ENCODE measurements around the gene IL2RA.
"Not testable (repeated sequence)": the region's sequence is repeated elsewhere in the genome, so short reads cannot be mapped to it uniquely, and the experiment has no call there.

Gene IL2RA

DNA sequence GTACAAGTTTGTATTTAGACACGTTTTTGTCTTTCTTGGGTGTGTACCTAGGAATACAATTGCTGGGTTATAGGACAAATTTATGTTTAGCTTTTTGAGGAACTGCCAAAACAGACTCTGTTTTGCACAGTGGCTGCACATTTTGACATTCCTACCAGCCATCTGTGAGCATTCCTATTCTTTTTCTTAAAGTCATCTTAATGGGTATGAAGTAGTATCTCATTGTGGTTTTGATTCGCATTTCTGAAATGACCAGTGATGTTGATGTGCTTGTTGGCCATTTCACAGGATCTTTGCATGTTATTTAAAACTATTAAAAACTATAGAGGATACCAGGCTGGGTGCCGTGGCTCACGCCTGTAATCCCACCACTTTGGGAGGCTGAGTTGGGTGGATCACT lies 52.2 kb downstream of the IL2RA start:
- TF ChIP-seq, protein P1, sequence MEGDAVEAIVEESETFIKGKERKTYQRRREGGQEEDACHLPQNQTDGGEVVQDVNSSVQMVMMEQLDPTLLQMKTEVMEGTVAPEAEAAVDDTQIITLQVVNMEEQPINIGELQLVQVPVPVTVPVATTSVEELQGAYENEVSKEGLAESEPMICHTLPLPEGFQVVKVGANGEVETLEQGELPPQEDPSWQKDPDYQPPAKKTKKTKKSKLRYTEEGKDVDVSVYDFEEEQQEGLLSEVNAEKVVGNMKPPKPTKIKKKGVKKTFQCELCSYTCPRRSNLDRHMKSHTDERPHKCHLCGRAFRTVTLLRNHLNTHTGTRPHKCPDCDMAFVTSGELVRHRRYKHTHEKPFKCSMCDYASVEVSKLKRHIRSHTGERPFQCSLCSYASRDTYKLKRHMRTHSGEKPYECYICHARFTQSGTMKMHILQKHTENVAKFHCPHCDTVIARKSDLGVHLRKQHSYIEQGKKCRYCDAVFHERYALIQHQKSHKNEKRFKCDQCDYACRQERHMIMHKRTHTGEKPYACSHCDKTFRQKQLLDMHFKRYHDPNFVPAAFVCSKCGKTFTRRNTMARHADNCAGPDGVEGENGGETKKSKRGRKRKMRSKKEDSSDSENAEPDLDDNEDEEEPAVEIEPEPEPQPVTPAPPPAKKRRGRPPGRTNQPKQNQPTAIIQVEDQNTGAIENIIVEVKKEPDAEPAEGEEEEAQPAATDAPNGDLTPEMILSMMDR (conservative IDR thresholded peaks at IDR 0.05) = no peak
- TF ChIP-seq ZFX (IDR thresholded peaks at IDR 0.05) = no peak

DNA sequence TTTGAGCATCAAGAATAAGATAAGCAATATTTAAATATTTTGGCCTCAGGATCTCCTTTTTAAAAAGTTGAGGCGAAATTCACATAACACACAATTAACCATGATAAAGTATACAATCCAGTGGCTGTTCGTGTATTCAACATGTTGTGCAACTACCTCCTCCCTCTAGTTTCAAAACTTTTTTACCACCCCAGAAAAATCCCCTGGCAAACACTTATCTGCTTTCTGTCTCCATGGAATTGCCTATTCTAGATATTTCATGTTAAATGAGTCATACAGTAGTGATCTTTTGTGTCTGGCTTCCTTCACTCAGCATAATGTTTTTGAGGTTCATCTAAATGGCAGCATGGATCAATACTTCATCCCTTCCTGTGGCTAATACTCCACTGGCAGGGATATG lies 53.0 kb downstream of the IL2RA start:
- TF ChIP-seq, protein P1 (conservative IDR thresholded peaks at IDR 0.05) = no peak
- no peak for TF ChIP-seq ZFX (IDR thresholded peaks at IDR 0.05)
- no peak overlapping the region for H3K27ac ChIP-seq

More for the DNA sequence above, 52.2 kb downstream of the IL2RA start:
- no peak overlapping the region for H3K27ac ChIP-seq

DNA sequence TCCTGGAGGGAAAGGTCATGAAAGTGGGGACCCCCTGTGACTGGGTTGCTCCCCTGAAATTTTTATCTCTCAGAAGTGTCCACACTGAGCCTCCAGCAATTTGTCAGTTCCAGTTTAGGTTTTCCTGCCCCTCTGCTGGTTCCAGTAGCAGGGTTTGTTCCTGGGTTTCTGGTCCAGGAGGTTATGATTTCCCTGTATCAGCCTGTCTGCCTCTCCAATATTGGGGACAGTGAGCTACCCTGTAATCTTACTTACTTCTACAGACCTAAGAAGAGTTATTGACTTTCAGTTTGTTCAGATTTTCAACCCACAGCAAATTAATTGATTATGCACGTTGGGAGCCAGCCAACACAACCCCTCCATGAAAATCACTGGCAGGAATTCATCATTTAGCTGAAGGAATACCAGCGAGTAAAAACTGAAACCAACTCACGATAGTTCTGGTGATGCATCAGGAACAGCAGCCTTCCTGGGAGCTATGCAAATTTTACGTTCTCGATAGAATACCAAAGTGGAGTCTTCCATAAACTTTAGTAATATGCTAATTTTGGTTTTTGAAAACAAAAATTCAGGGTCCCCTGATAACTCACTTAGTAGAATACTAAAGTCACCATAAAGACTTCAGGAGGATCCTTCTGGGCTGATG lies 53.5 kb downstream of the IL2RA start:
- TF ChIP-seq, protein P1 (conservative IDR thresholded peaks at IDR 0.05) = no peak
- no peak for TF ChIP-seq ZFX (IDR thresholded peaks at IDR 0.05)
- no peak overlapping the region for H3K27ac ChIP-seq

DNA sequence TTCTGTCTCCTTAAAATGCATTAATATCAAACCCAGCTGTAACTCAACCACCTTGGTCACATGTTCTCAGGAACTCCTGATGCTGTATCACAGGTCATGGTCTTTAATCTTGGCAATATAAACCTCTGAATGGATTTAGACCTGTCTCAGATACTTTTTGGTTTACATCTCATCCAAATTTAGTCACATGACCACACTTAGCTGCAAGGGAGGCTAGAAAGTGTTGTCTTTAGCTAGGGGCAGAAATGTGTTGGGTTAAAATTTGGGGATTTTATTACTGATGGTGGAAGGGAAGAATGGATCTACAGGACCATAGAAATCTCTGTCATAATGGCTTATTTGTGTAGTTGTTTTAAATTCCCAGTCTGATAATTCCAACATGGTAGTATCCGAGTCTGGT lies 55.2 kb downstream of the IL2RA start:
- H3K27ac ChIP-seq = no peak overlapping the region
- no peak for TF ChIP-seq ZFX (IDR thresholded peaks at IDR 0.05)
- TF ChIP-seq, protein P1 (conservative IDR thresholded peaks at IDR 0.05) = no peak

DNA sequence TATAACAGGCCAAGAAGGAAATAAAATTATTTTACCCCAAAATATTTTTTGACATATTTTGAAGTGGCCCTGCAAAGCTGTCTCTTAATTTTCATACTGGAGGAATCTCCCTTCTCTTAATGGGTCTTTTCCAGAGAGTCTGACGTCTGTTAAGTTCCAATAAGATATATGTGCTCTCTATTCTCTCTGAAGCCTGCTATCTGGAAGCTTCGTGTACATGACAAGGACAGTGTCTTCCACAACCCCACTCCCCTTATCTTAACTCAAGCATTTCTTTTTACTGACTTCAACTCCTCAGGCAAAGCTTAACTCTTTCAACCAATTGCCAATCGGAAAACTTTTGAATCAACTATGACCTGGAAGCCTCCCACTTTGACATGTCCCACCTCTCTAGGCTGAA lies 55.6 kb downstream of the IL2RA start:
- no peak for TF ChIP-seq ZFX (IDR thresholded peaks at IDR 0.05)
- TF ChIP-seq, protein P1 (conservative IDR thresholded peaks at IDR 0.05) = no peak
- no peak overlapping the region for H3K27ac ChIP-seq

DNA sequence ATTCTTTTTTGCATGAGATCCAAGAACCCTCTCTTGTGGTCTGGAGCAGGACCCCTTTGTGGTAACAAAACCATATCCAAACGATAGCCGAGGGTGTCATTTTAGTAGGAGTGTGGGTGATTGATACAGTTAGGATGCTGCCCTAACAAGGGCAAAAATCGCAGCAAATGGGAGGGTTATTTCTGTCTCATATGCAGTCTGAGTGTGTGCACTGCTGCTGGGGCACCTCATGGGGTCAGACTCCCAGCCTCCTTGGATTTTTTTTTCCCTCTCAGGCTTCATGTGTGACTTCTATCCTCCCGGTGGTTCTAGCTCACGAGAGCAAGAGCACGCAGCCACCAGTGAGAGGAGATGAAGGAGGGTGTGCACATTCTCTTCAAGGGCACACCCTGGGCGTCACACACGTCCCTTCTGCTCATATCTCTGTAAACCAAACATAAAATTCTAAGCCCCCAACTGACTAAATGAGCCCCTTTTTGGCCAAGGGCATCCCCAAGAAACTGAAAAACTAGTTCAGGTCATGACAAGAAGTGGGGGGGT lies 56.2 kb downstream of the IL2RA start:
- H3K27ac ChIP-seq = no peak overlapping the region
- TF ChIP-seq ZFX (IDR thresholded peaks at IDR 0.05) = no peak
- TF ChIP-seq, protein P1 (conservative IDR thresholded peaks at IDR 0.05) = no peak

DNA sequence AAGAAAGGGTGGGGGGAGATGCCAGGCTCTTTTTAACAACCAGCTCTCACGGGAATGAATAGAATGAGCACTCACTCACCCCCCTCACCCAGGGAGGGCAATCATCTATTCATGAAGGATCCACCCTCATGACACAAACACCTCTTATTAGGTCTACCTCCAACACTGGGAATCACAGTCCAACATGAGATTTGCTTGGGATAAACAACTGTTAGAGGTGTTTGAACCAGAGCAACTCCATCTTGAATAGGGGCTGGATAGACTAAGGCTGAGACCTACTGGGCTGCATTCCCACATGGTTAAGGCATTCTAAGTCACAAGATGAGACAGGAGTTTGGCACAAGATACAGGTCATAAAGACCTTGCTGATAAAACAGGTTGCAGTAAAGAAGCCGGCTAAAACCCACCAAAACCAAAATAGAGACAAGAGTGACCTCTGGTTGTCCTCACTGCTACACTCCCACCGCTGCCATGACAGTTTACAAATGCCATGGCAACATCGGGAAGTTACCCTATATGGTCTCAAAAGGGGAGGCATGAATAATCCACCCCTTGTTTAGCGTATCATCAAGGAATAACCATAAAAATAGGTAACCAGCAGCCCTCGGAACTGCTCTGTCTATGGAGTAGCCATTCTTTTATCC lies 56.9 kb downstream of the IL2RA start:
- not testable (repeated sequence) for H3K27ac ChIP-seq

Data from C4-2B (cell line).